Endodermal cell (in vitro differentiated cells): ENCODE results near the gene PIERCE2. TPM values are rescaled to one million over a fixed set of nuclear protein-coding genes. Genes with fewer than 3 reads are reported as not detected.

Source experiments
- DNase-seq: peaks from one replicate; pipeline ENCODE4 v3.0.0-alpha.2; 2017
- H3K27ac ChIP-seq: 2 replicates; pipeline ENCODE4 v1.5.1; 2013; ENCODE audit warnings: mild to moderate bottlenecking, low read depth, low read length, moderate library complexity
- H3K27me3 ChIP-seq: 2 replicates; pipeline ENCODE4 v1.6.1; 2013; ENCODE audit warnings: mild to moderate bottlenecking, low read length, moderate library complexity; ENCODE audit not compliant: insufficient read depth, control insufficient read depth, poor library complexity, severe bottlenecking
- H3K36me3 ChIP-seq: 2 replicates; pipeline ENCODE4 v1.7.0; 2013; ENCODE audit warnings: mild to moderate bottlenecking, low read length, moderate library complexity; ENCODE audit not compliant: control insufficient read depth, insufficient read depth
- H3K4me1 ChIP-seq: one replicate; pipeline ENCODE4 v1.7.0; 2013; ENCODE audit warnings: low read length; ENCODE audit not compliant: control insufficient read depth, insufficient read depth
- H3K4me3 ChIP-seq: 2 replicates; pipeline ENCODE4 v1.5.1; 2013; ENCODE audit warnings: mild to moderate bottlenecking, low read length, moderate library complexity
- H3K9ac ChIP-seq: 2 replicates; pipeline ENCODE4 v1.6.1; 2013; ENCODE audit warnings: mild to moderate bottlenecking, low read length, moderate library complexity; ENCODE audit not compliant: poor library complexity, severe bottlenecking; ENCODE audit errors: extremely low read depth
- H3K9me3 ChIP-seq: 2 replicates; pipeline ENCODE4 v1.6.1; 2013; ENCODE audit warnings: mild to moderate bottlenecking, low read length, moderate library complexity; ENCODE audit not compliant: control insufficient read depth
- H3K27ac Mint-ChIP-seq: 2 replicates; pipeline ENCODE4 v1.8.0; 2020; ENCODE audit warnings: mixed read lengths
- H3K27me3 Mint-ChIP-seq: 2 replicates; pipeline ENCODE4 v1.8.0; 2021; ENCODE audit warnings: mild to moderate bottlenecking, mixed read lengths; ENCODE audit not compliant: insufficient read depth
- H3K36me3 Mint-ChIP-seq: 2 replicates; pipeline ENCODE4 v1.8.0; 2020; ENCODE audit warnings: low read depth, mixed read lengths
- H3K4me1 Mint-ChIP-seq: 2 replicates; pipeline ENCODE4 v1.8.0; 2020; ENCODE audit warnings: mixed read lengths
- H3K4me3 Mint-ChIP-seq: 2 replicates; pipeline ENCODE4 v1.8.0; 2020; ENCODE audit warnings: mild to moderate bottlenecking, moderate library complexity, mixed read lengths
- H3K9me3 Mint-ChIP-seq: 2 replicates; pipeline ENCODE4 v1.8.0; 2020; ENCODE audit warnings: mild to moderate bottlenecking, mixed read lengths
- CTCF ChIP-seq: fragments of 200-600 bp; sonication (generic); conservative IDR thresholded peaks from 2 replicates; pipeline ENCODE4 v1.5.0; 2021; ENCODE audit warnings: antibody characterized with exemption, mild to moderate bottlenecking
- WGBS, 2 experiments: methylation state at CpG; one replicate each; pipeline versions ENCODE4 v1.1.5 to v1.1.7; 2013; ENCODE audit warnings: missing lambda C conversion rate in 2 of 2, mixed read lengths in 1 of 2; ENCODE audit not compliant: insufficient coverage in 1 of 2, insufficient read length in 1 of 2; 5-methylcytosine and 5-hydroxymethylcytosine counted together
- total RNA-seq, 2 donors: library from RNA; stranded (reverse); fragmentation: NEBNext Ultra II Directional in 1 of 2; extraction: Animal tissue kit (Norgen Biotek cat#: 25700) in 1 of 2; gene quantifications; 2 replicates in 1 of 2; 3 replicates in 1 of 2; pipeline ENCODE4 v1.2.1, GENCODE V29; 2021

Gene PIERCE2
- total RNA-seq, 2 donors from 2014 or later = 3.2 to 3.6 TPM

GRCh38 chr15:55379095-55379494 is 29.2 kb upstream of the PIERCE2 start:
- no peaks in the 10 kb centered on the region for H3K27me3 ChIP-seq
- H3K9me3 Mint-ChIP-seq = peaks cover 6% of the 10 kb centered on the region
- H3K27me3 Mint-ChIP-seq = no peaks in the 10 kb centered on the region
- H3K27ac Mint-ChIP-seq = no peak overlapping the region
- H3K9me3 ChIP-seq = peaks cover 15% of the 10 kb centered on the region
- DNase-seq = no peak
- H3K4me3 Mint-ChIP-seq = no peak overlapping the region
- no peak overlapping the region for H3K4me3 ChIP-seq
- WGBS, 2 experiments = 96% methylated on average over 4 of the region's 5 CpGs; no CpG with 5 or more reads in 1 of the 2 experiments
- H3K4me1 Mint-ChIP-seq = no peaks in the 10 kb centered on the region
- H3K27ac ChIP-seq = no peak overlapping the region
- H3K4me1 ChIP-seq = no peaks in the 10 kb centered on the region
- H3K36me3 Mint-ChIP-seq = peaks cover 56% of the 10 kb centered on the region
- no peak for TF ChIP-seq CTCF
- no peak overlapping the region for H3K9ac ChIP-seq
- H3K36me3 ChIP-seq = peaks cover 4% of the 10 kb centered on the region

GRCh38 chr15:55381595-55381994 is 26.7 kb upstream of the PIERCE2 start:
- H3K9me3 Mint-ChIP-seq = peaks cover 6% of the 10 kb centered on the region
- H3K27me3 Mint-ChIP-seq = no peaks in the 10 kb centered on the region
- H3K4me3 Mint-ChIP-seq = no peak overlapping the region
- H3K27ac Mint-ChIP-seq = no peak overlapping the region
- DNase-seq = no peak
- H3K36me3 ChIP-seq = no peaks in the 10 kb centered on the region
- peaks cover 61% of the 10 kb centered on the region for H3K36me3 Mint-ChIP-seq
- H3K9ac ChIP-seq = no peak overlapping the region
- no peaks in the 10 kb centered on the region for H3K27me3 ChIP-seq
- peaks cover 16% of the 10 kb centered on the region for H3K9me3 ChIP-seq
- TF ChIP-seq CTCF = no peak
- H3K4me3 ChIP-seq = no peak overlapping the region
- no peaks in the 10 kb centered on the region for H3K4me1 Mint-ChIP-seq
- H3K27ac ChIP-seq = no peak overlapping the region
- H3K4me1 ChIP-seq = no peaks in the 10 kb centered on the region

- Mint-ChIP-seq H3K9me3 (peaks cover 6% of the 10 kb centered on the region), H3K27ac (no peak overlapping the region)
- TF ChIP-seq CTCF = no peak
Observed at GRCh38 chr15:55383687-55384086, 24.6 kb upstream of the PIERCE2 start.

More at GRCh38 chr15:55383687-55384086, 24.6 kb upstream of the PIERCE2 start:
- no peaks in the 10 kb centered on the region for H3K4me1 Mint-ChIP-seq
- no peak overlapping the region for H3K4me3 Mint-ChIP-seq
- Histone ChIP-seq H3K27ac (no peak overlapping the region), H3K9me3 (peaks cover 16% of the 10 kb centered on the region), H3K36me3 (no peaks in the 10 kb centered on the region), H3K27me3 (no peaks in the 10 kb centered on the region), H3K9ac (no peak overlapping the region), H3K4me3 (no peak overlapping the region), H3K4me1 (no peaks in the 10 kb centered on the region)
- no peak for DNase-seq
- 81 to 96% methylated on average over 2 of the region's 2 CpGs for WGBS, 2 experiments
- peaks cover 64% of the 10 kb centered on the region for H3K36me3 Mint-ChIP-seq
- H3K27me3 Mint-ChIP-seq = no peaks in the 10 kb centered on the region
